OCI-LY7 (cell line): ENCODE results near the gene STK11IP. TPM values are rescaled to one million over a fixed set of nuclear protein-coding genes. Genes with fewer than 3 reads are reported as not detected.

Source experiments
- BruUV-seq: library from RNA; stranded (reverse); fragments of 400-500 nt; replicated peaks from 2 replicates; lab custom pipeline; 2021; lab: Mats Ljungman, UMichigan
- CTCF ChIA-PET: fragments of 300-600 bp; sonication (Branson Sonifier 250); formaldehyde crosslinking; loops from one replicate; lab custom pipeline; 2022; ENCODE audit warnings: antibody characterized with exemption; ENCODE audit not compliant: unreplicated experiment; lab: Charles Lee
- POLR2A ChIA-PET: fragments of 300-600 bp; sonication (Branson Sonifier 250); formaldehyde crosslinking; loops from one replicate; lab custom pipeline; 2022; ENCODE audit warnings: antibody characterized with exemption; lab: Charles Lee
- DNase-seq: peaks from one replicate; pipeline ENCODE4 v3.0.0-alpha.2; 2015; ENCODE audit warnings: low spot score
- H2AFZ ChIP-seq: fragments of 200-600 bp; sonication (generic), shearing (Covaris generic); 2 replicates; pipeline ENCODE4 v1.6.1; 2014; ENCODE audit warnings: mild to moderate bottlenecking, antibody characterized with exemption, low read length, moderate library complexity
- H3K27ac ChIP-seq: fragments of 200-600 bp; sonication (generic); 2 replicates; pipeline ENCODE4 v1.5.1; 2014; ENCODE audit warnings: mixed run types, low read depth, mild to moderate bottlenecking, moderate library complexity, low read length, inconsistent platforms; ENCODE audit not compliant: poor library complexity, severe bottlenecking
- H3K36me3 ChIP-seq: fragments of 200-600 bp; sonication (generic); 2 replicates; pipeline ENCODE4 v1.6.1; 2014; ENCODE audit warnings: mild to moderate bottlenecking, antibody characterized with exemption, low read length, moderate library complexity, mixed read lengths; ENCODE audit not compliant: insufficient read depth
- H3K4me1 ChIP-seq: fragments of 200-600 bp; sonication (generic); 2 replicates; pipeline ENCODE4 v1.5.1; 2014; ENCODE audit warnings: mild to moderate bottlenecking, low read length; ENCODE audit not compliant: insufficient read depth, poor library complexity, severe bottlenecking
- H3K4me2 ChIP-seq: fragments of 200-600 bp; sonication (generic); 2 replicates; pipeline ENCODE4 v1.6.1; 2014; ENCODE audit warnings: mild to moderate bottlenecking, low read length
- H3K4me3 ChIP-seq: fragments of 200-600 bp; sonication (generic); 2 replicates; pipeline ENCODE4 v1.5.1; 2014; ENCODE audit warnings: mild to moderate bottlenecking, low read depth, low read length; ENCODE audit not compliant: poor library complexity, severe bottlenecking
- H3K79me2 ChIP-seq: fragments of 200-600 bp; sonication (generic); 2 replicates; pipeline ENCODE4 v1.6.1; 2016; ENCODE audit warnings: low read depth, mild to moderate bottlenecking, low read length, moderate library complexity, mixed read lengths; ENCODE audit not compliant: insufficient read depth
- H3K9me2 ChIP-seq: fragments of 200-600 bp; sonication (generic); 2 replicates; pipeline ENCODE4 v1.6.1; 2016; ENCODE audit warnings: mild to moderate bottlenecking, low read length, mixed read lengths; ENCODE audit not compliant: insufficient read depth
- H3K9me3 ChIP-seq: fragments of 200-600 bp; sonication (generic); 2 replicates; pipeline ENCODE4 v1.6.1; 2014; ENCODE audit warnings: mild to moderate bottlenecking, mixed run types, low read length, mixed read lengths
- H4K20me1 ChIP-seq: fragments of 200-600 bp; sonication (generic); 2 replicates; pipeline ENCODE4 v1.6.1; 2014; ENCODE audit warnings: mild to moderate bottlenecking, antibody characterized with exemption, low read length, moderate library complexity, mixed read lengths; ENCODE audit not compliant: insufficient read depth
- EZH2phosphoT487 ChIP-seq: fragments of 200-600 bp; sonication (generic); IDR thresholded peaks from 2 replicates; pipeline ENCODE4 v1.6.1; 2018; ENCODE audit warnings: low read depth, borderline replicate concordance, mild to moderate bottlenecking, mixed run types, antibody characterized with exemption, low read length, moderate library complexity, mixed read lengths
- intact Hi-C: fragments of 100-400 bp; cut with micrococcal nuclease; formaldehyde crosslinking; loops from one replicate; pipeline ENCODE4 v1.10.0; 2022; ENCODE audit not compliant: unreplicated experiment
- total RNA-seq, 2 experiments: library from RNA; depleted of rRNA in 1 of 2; stranded (reverse); fragments of >200 nt in 1 of 2; shearing (Covaris generic) in 1 of 2; gene quantifications; 2 replicates each; pipeline ENCODE4 v1.2.3, GENCODE V29; 2014 to 2022
- TF ChIP-seq, protein P1 (sequence below): fragments of 200-600 bp; sonication (generic); conservative IDR thresholded peaks from 2 replicates; pipeline ENCODE4 v1.5.1; 2014; ENCODE audit warnings: mild to moderate bottlenecking, antibody characterized with exemption, low read length, moderate library complexity, mixed read lengths

The STK11IP gene
- total RNA-seq, 2 experiments from 2014 or later, result 26.5 to 37.6 TPM

DNA sequence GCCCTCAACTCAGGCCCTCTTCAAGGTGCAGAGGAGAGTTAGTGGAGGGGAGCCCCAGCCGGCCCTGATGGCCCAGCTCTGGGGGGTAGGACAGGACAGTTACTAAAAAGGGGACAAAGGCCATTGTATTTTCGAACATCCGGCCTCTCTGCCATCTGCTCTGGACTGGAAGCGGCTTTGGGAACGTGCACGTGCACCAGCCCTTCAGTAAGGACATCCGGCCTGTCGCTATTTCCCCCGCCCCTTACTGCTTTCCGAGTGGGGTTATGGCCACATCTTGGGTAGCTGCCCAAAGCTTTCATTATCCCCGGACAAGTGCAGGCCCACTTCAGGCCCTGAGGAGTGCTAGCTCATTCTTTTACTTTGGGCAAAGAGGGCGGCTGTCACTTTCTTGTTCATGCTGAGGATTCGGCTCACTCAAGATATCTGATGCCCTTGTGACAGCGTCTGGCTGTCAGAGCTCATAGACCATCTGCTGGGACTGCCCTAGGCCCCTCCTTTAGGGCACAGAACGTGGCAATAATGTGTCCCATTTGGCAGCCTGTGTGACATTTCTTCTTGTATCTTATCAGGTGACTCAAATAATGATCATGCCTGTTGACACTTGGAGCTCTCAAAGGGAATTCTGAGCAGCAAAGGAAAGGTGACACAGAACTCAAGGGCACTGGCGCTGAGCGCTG, 47.3 kb downstream of the STK11IP start:
- CTCF ChIA-PET, result no interaction called here
- intact Hi-C loops, result loop anchor here (5.0 kb wide), 1 partner anchor 243 kb away; no protein-coding TSS in a partner anchor

DNA sequence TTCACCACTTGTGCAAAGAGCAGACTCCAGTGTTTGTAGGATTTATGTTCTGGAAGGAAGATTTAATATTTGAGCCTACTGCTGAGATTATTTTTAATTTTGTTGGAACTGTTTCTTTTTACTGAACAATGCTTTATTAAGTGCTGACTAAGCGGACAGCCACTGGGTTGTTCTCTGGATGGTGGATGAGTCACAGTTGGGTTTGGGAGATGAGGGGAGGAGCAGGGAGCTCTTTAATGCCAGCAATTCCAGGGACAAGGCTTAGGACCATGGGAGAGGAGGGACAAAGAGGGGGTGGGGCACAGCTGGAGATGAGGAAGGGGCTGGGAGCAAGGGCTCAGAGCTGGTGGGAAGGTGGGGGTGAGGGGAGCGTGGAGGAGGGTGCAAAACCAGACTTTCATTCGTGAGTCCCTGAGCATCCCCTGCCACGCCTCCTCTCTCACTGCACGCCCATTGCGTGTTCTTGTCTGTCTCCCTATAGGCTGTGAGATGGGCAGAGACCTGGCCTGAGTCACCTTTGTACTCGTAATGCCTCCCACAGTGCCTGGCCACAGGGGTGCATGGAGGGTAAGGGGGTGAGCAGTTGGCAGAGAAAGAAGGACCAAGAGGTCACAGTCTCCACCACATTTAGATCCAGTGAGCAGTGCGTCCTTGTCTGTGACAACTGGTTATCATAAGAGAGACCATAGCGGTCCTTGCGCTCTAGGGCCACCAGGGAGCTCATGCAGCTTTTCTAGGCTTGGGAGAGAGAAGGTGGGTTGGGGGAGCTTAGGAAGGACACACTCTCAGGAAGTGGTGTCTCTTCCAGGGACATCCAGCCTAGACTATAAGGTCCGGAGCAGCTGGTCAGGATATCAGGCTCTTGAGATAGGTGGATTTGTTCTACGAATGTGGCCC, 48.2 kb downstream of the STK11IP start:
- Histone ChIP-seq H3K4me3 (no peak overlapping the region), H3K9me3 (no peaks in the 10 kb centered on the region), H3K27ac (no peak overlapping the region), H3K4me1 (peaks cover 6% of the 10 kb centered on the region), H4K20me1 (no peaks in the 10 kb centered on the region), H3K9me2 (no peaks in the 10 kb centered on the region), H3K4me2 (no peak overlapping the region), H3K36me3 (no peaks in the 10 kb centered on the region), H3K79me2 (no peaks in the 10 kb centered on the region), H2AFZ (no peak overlapping the region)
- DNase-seq, result no peak
- ChIA-PET CTCF (no interaction called here), POLR2A (interaction anchor here (0.6 to 0.7 kb wide), 2 partner anchors 13 to 28 kb away, joined by 3 to 5 read pairs; no protein-coding TSS in a partner anchor)
- TF ChIP-seq EZH2phosphoT487, result no peak
- TF ChIP-seq, protein P1, sequence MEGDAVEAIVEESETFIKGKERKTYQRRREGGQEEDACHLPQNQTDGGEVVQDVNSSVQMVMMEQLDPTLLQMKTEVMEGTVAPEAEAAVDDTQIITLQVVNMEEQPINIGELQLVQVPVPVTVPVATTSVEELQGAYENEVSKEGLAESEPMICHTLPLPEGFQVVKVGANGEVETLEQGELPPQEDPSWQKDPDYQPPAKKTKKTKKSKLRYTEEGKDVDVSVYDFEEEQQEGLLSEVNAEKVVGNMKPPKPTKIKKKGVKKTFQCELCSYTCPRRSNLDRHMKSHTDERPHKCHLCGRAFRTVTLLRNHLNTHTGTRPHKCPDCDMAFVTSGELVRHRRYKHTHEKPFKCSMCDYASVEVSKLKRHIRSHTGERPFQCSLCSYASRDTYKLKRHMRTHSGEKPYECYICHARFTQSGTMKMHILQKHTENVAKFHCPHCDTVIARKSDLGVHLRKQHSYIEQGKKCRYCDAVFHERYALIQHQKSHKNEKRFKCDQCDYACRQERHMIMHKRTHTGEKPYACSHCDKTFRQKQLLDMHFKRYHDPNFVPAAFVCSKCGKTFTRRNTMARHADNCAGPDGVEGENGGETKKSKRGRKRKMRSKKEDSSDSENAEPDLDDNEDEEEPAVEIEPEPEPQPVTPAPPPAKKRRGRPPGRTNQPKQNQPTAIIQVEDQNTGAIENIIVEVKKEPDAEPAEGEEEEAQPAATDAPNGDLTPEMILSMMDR, result no peak
- no TSS peak for BruUV-seq
- intact Hi-C loops, result no loop called here

More for the DNA sequence above, 47.3 kb downstream of the STK11IP start:
- H3K9me2 ChIP-seq, result no peaks in the 10 kb centered on the region
- no peaks in the 10 kb centered on the region for H3K36me3 ChIP-seq
- H2AFZ ChIP-seq, result no peak overlapping the region
- BruUV-seq, result no TSS peak
- no peaks in the 10 kb centered on the region for H3K9me3 ChIP-seq
- H3K27ac ChIP-seq, result no peak overlapping the region
- peaks cover 6% of the 10 kb centered on the region for H3K4me1 ChIP-seq
- no peak overlapping the region for H3K4me2 ChIP-seq
- TF ChIP-seq, protein P1, result no peak
- no peak for TF ChIP-seq EZH2phosphoT487
- no peak for DNase-seq
- no peaks in the 10 kb centered on the region for H3K79me2 ChIP-seq
- POLR2A ChIA-PET, result interaction anchor here (0.7 to 1.0 kb wide), 2 partner anchors 9 to 27 kb away, joined by 3 to 5 read pairs; no protein-coding TSS in a partner anchor
- H4K20me1 ChIP-seq, result no peaks in the 10 kb centered on the region
- H3K4me3 ChIP-seq, result no peak overlapping the region
